SK-N-SH treated with all-trans-retinoic acid at 6 μM for 48 hours (cell line): Measurements from ENCODE around the gene CACNB4.

ENCODE experiments used
- ATAC-seq: fragments of 200-7000 bp; cut with Tn5 transposase; 3 replicates; pipeline ENCODE4 v1.9.1; 2020; ENCODE audit warnings: mild to moderate bottlenecking, moderate library complexity
- ARNTL ChIP-seq: fragments of 450-650 bp; formaldehyde crosslinking; IDR thresholded peaks from 2 replicates; pipeline ENCODE4 v1.5.0; 2020; ENCODE audit warnings: low read depth, mild to moderate bottlenecking, moderate library complexity, borderline replicate concordance
- BACH2 ChIP-seq: fragments of 250-450 bp; sonication (Bioruptor Pico); IDR thresholded peaks from 2 replicates; pipeline ENCODE4 v1.9.0; 2021; ENCODE audit warnings: mild to moderate bottlenecking, borderline replicate concordance
- CSDC2 ChIP-seq: fragments of 250-450 bp; sonication (Bioruptor Pico); IDR thresholded peaks from 2 replicates; pipeline ENCODE4 v1.5.0; 2020; ENCODE audit warnings: mild to moderate bottlenecking, moderate library complexity
- CSRNP3 ChIP-seq: fragments of 250-450 bp; sonication (Bioruptor Pico); IDR thresholded peaks from 2 replicates; pipeline ENCODE4 v1.5.1; 2021; ENCODE audit warnings: mild to moderate bottlenecking, moderate library complexity
- ESRRG ChIP-seq: fragments of 250-450 bp; sonication (Bioruptor Pico); IDR thresholded peaks from 2 replicates; pipeline ENCODE4 v1.6.1; 2021; ENCODE audit warnings: mild to moderate bottlenecking
- GLIS3 ChIP-seq: fragments of 250-450 bp; sonication (Bioruptor Pico); IDR thresholded peaks from 2 replicates; pipeline ENCODE4 v1.5.0; 2020; ENCODE audit warnings: mild to moderate bottlenecking, moderate library complexity
- ISL1 ChIP-seq: fragments of 250-450 bp; sonication (Bioruptor Pico); IDR thresholded peaks from 2 replicates; pipeline ENCODE4 v2.1.2; 2022; ENCODE audit warnings: mild to moderate bottlenecking, moderate library complexity
- RARB ChIP-seq: fragments of 250-450 bp; sonication (Bioruptor Pico); IDR thresholded peaks from 2 replicates; pipeline ENCODE4 v1.8.0; 2021; ENCODE audit warnings: mild to moderate bottlenecking, moderate library complexity
- SNAI2 ChIP-seq: fragments of 250-450 bp; sonication (Bioruptor Pico); IDR thresholded peaks from 2 replicates; pipeline ENCODE4 v1.5.0; 2020; ENCODE audit warnings: mild to moderate bottlenecking, moderate library complexity
- TOX ChIP-seq: fragments of 250-450 bp; sonication (Bioruptor Pico); IDR thresholded peaks from 2 replicates; pipeline ENCODE4 v1.8.0; 2021; ENCODE audit warnings: mild to moderate bottlenecking, moderate library complexity, borderline replicate concordance
- ZFP3 ChIP-seq: fragments of 250-450 bp; sonication (Bioruptor Pico); IDR thresholded peaks from 2 replicates; pipeline ENCODE4 v1.5.0; 2020; ENCODE audit warnings: mild to moderate bottlenecking, moderate library complexity
- ZFP30 ChIP-seq: fragments of 450-650 bp; formaldehyde crosslinking; IDR thresholded peaks from 2 replicates; pipeline ENCODE4 v1.5.0; 2022; ENCODE audit warnings: mild to moderate bottlenecking, moderate library complexity
- ZNF565 ChIP-seq: fragments of 450-650 bp; formaldehyde crosslinking; conservative IDR thresholded peaks from 2 replicates; pipeline ENCODE4 v1.5.0; 2020; ENCODE audit warnings: low read depth, mild to moderate bottlenecking, moderate library complexity
- ZNF70 ChIP-seq: fragments of 450-650 bp; formaldehyde crosslinking; IDR thresholded peaks from 2 replicates; pipeline ENCODE4 v1.5.0; 2020; ENCODE audit warnings: mild to moderate bottlenecking, moderate library complexity
- ZNF8 ChIP-seq: fragments of 450-650 bp; formaldehyde crosslinking; IDR thresholded peaks from 2 replicates; pipeline ENCODE4 v1.5.0; 2020; ENCODE audit warnings: mild to moderate bottlenecking, moderate library complexity
- TF ChIP-seq, protein P1 (sequence below): fragments of 250-450 bp; sonication (Bioruptor Pico); IDR thresholded peaks from 2 replicates; pipeline ENCODE4 v1.8.0; 2020; ENCODE audit warnings: mild to moderate bottlenecking, moderate library complexity, borderline replicate concordance
- TF ChIP-seq, protein P2 (sequence below): fragments of 250-450 bp; sonication (Bioruptor Pico); IDR thresholded peaks from 2 replicates; pipeline ENCODE4 v1.8.0; 2021; ENCODE audit warnings: low read depth, mild to moderate bottlenecking, moderate library complexity, borderline replicate concordance
- TF ChIP-seq, protein P3 (sequence below): fragments of 250-450 bp; sonication (Bioruptor Pico); IDR thresholded peaks from 2 replicates; pipeline ENCODE4 v1.5.1; 2020; ENCODE audit warnings: low read depth, mild to moderate bottlenecking, moderate library complexity
- TF ChIP-seq, protein P4 (sequence below): fragments of 250-450 bp; sonication (Bioruptor Pico); IDR thresholded peaks from 2 replicates; pipeline ENCODE4 v1.5.0; 2020; ENCODE audit warnings: mild to moderate bottlenecking, moderate library complexity

CACNB4 gene

DNA sequence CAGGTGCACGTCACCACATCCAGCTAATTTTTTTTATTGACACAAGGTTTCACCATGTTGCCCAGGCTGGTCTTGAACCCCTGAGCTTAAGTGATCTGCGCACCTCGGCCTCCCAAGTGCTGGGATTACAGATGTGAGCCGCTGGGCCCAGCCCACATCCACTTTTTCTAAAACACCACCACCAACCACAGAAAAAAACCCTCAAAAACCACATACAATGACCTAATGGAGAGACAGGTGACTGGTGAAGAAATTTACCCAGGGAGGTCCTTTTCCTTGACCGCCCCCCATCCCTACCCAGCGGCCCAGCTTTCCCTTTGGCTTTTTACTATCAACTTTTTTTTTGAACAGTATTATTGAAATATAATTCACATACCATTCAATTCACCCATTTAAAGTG lies 47.9 kb downstream of the CACNB4 start:
- no peak for ATAC-seq
- TF ChIP-seq ZFP30 (CRISPR knock-in tag) (no peak), ESRRG (CRISPR knock-in tag) (no peak), GLIS3 (no peak), RARB (CRISPR knock-in tag) (no peak), ZNF8 (CRISPR knock-in tag) (no peak), CSDC2 (CRISPR knock-in tag) (no peak), ZNF565 (CRISPR knock-in tag) (no peak), ZNF70 (no peak), ARNTL (CRISPR knock-in tag) (no peak), ZFP3 (CRISPR knock-in tag) (no peak)
- TF ChIP-seq, protein P1, sequence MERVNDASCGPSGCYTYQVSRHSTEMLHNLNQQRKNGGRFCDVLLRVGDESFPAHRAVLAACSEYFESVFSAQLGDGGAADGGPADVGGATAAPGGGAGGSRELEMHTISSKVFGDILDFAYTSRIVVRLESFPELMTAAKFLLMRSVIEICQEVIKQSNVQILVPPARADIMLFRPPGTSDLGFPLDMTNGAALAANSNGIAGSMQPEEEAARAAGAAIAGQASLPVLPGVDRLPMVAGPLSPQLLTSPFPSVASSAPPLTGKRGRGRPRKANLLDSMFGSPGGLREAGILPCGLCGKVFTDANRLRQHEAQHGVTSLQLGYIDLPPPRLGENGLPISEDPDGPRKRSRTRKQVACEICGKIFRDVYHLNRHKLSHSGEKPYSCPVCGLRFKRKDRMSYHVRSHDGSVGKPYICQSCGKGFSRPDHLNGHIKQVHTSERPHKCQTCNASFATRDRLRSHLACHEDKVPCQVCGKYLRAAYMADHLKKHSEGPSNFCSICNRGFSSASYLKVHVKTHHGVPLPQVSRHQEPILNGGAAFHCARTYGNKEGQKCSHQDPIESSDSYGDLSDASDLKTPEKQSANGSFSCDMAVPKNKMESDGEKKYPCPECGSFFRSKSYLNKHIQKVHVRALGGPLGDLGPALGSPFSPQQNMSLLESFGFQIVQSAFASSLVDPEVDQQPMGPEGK (CRISPR knock-in tag): no peak
- TF ChIP-seq, protein P2, sequence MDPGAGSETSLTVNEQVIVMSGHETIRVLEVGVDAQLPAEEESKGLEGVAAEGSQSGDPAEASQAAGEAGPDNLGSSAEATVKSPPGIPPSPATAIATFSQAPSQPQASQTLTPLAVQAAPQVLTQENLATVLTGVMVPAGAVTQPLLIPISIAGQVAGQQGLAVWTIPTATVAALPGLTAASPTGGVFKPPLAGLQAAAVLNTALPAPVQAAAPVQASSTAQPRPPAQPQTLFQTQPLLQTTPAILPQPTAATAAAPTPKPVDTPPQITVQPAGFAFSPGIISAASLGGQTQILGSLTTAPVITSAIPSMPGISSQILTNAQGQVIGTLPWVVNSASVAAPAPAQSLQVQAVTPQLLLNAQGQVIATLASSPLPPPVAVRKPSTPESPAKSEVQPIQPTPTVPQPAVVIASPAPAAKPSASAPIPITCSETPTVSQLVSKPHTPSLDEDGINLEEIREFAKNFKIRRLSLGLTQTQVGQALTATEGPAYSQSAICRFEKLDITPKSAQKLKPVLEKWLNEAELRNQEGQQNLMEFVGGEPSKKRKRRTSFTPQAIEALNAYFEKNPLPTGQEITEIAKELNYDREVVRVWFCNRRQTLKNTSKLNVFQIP (CRISPR knock-in tag): no peak

GRCh38 chr2:152050341-152050740 lies 48.5 kb downstream of the CACNB4 start:
- TF ChIP-seq, protein P3, sequence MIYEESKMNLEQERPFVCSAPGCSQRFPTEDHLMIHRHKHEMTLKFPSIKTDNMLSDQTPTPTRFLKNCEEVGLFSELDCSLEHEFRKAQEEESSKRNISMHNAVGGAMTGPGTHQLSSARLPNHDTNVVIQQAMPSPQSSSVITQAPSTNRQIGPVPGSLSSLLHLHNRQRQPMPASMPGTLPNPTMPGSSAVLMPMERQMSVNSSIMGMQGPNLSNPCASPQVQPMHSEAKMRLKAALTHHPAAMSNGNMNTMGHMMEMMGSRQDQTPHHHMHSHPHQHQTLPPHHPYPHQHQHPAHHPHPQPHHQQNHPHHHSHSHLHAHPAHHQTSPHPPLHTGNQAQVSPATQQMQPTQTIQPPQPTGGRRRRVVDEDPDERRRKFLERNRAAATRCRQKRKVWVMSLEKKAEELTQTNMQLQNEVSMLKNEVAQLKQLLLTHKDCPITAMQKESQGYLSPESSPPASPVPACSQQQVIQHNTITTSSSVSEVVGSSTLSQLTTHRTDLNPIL (CRISPR knock-in tag): no peak
- TF ChIP-seq ZNF70 (no peak), CSDC2 (CRISPR knock-in tag) (no peak), SNAI2 (CRISPR knock-in tag) (no peak), CSRNP3 (CRISPR knock-in tag) (no peak), BACH2 (CRISPR knock-in tag) (no peak), ESRRG (CRISPR knock-in tag) (no peak), TOX (CRISPR knock-in tag) (no peak), ISL1 (no peak), ZNF565 (CRISPR knock-in tag) (no peak), ARNTL (CRISPR knock-in tag) (no peak)
- TF ChIP-seq, protein P2 (CRISPR knock-in tag): no peak
- TF ChIP-seq, protein P1 (CRISPR knock-in tag): no peak
- TF ChIP-seq, protein P4, sequence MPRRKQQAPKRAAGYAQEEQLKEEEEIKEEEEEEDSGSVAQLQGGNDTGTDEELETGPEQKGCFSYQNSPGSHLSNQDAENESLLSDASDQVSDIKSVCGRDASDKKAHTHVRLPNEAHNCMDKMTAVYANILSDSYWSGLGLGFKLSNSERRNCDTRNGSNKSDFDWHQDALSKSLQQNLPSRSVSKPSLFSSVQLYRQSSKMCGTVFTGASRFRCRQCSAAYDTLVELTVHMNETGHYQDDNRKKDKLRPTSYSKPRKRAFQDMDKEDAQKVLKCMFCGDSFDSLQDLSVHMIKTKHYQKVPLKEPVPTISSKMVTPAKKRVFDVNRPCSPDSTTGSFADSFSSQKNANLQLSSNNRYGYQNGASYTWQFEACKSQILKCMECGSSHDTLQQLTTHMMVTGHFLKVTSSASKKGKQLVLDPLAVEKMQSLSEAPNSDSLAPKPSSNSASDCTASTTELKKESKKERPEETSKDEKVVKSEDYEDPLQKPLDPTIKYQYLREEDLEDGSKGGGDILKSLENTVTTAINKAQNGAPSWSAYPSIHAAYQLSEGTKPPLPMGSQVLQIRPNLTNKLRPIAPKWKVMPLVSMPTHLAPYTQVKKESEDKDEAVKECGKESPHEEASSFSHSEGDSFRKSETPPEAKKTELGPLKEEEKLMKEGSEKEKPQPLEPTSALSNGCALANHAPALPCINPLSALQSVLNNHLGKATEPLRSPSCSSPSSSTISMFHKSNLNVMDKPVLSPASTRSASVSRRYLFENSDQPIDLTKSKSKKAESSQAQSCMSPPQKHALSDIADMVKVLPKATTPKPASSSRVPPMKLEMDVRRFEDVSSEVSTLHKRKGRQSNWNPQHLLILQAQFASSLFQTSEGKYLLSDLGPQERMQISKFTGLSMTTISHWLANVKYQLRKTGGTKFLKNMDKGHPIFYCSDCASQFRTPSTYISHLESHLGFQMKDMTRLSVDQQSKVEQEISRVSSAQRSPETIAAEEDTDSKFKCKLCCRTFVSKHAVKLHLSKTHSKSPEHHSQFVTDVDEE (CRISPR knock-in tag): no peak
- no peak for ATAC-seq
